Dermis blood vessel endothelial cell (primary cell): ENCODE measurements around the gene COL23A1. TPM values are rescaled to one million over a fixed set of nuclear protein-coding genes. Genes with fewer than 3 reads are reported as not detected.
A peak's percentile ranks its signal among the peaks of the same experiment; 100 is the strongest.
"Not testable (repeated sequence)": the region's sequence is repeated elsewhere in the genome, so short reads cannot be mapped to it uniquely, and the experiment has no call there.

ENCODE experiments used
- DNase-seq: peaks from one replicate; pipeline ENCODE4 v3.0.0; 2010
- total RNA-seq: library from RNA; depleted of rRNA; stranded (reverse); fragments of >200 nt; gene quantifications from 2 replicates; pipeline ENCODE4 v1.2.3, GENCODE V29; 2014

Gene COL23A1
- total RNA-seq, 1 donor from 2014 or later = 0.17 TPM

DNA sequence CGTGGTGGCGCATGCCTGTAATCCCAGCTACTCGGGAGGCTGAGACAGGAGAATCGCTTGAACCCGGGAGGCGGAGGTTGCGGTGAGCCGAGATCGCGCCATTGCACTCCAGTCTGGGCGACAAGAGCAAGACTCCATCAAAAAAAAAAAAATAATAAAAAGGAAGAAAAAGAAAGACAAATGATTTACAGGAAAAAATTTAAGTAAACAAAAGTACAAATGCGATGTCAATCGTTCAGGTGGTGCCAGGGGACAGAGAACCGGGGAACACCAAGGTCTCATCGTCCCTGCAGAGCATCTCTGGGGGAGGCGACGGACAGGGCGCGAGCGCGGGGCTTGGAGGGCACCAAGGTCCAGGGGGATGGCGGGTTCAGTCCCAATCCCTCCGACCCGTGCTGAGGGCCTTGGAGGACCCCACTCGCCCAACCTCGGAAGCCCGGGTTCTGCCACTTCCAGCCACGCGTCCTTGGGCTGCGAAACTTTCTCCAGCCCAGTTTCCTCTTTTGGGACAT is 386.5 kb downstream of the COL23A1 start:
- DNase-seq = no peak

DNA sequence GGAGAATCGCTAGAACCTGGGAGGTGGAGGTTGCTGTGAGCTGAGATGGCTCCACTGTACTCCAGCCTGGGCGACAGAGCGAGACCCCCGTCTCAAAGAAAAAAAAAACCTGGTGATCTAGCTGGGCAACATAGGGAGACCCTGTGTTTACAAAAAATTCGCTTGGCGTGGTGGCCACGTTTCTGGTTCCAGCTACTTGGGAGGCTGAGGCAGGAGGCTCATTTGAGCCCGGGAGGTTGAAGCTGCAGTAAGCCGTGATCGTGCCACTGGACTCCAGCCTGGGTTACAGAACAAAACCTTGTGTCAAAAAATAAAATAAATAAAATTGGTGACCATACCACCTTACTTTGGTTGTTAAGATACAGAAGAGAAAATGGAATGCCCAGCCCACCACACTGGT is 387.7 kb downstream of the COL23A1 start:
- no peak for DNase-seq

DNA sequence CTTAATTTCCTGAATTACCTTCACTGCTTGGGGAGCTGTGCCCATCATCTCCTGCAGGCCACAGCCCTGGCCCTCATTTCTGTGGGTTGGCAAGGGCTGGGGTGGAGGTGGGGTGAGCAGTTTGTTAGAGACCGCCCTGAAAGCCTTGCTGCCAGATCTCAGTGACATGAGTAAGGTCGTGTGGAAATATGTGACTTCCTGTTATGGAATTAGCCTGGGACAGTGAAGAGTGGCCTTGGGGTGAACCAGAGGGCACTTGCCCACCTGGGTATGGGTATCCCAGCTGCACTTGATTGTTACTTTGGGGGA is 388.3 kb downstream of the COL23A1 start:
- no peak for DNase-seq

DNA sequence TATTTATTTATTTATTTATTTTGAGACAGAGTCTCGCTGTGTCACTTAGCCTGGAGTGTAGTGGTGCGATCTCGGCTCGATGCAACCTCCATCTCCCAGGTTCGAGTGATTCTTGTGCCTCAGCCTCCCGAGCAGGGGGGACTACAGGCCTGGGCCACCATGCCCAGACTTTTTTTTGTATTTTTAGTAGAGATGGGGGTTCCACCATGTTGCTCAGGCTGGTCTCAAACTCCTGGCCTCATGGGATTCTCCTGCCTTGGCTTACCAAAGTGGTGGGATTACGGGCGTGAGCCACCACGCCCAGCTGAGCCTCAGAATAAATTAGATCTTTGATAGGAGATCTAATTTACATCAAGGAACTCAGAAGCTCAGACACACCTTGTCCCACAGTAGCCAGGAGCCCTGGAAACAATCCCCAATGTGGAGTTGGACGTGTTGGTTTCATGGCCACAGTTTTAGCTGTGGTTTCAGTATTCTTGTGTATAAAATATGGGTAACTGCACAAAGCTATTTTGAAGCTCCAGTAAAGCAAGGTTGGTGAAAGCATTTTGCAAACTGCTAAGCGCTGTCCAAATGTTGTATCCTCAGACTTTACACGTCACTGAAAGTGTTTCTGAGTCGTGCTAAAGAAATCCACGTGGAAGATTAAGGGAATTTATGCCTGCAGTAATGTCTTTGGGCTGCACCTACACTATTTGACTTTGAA is 388.8 kb downstream of the COL23A1 start:
- DNase-seq = no peak

DNA sequence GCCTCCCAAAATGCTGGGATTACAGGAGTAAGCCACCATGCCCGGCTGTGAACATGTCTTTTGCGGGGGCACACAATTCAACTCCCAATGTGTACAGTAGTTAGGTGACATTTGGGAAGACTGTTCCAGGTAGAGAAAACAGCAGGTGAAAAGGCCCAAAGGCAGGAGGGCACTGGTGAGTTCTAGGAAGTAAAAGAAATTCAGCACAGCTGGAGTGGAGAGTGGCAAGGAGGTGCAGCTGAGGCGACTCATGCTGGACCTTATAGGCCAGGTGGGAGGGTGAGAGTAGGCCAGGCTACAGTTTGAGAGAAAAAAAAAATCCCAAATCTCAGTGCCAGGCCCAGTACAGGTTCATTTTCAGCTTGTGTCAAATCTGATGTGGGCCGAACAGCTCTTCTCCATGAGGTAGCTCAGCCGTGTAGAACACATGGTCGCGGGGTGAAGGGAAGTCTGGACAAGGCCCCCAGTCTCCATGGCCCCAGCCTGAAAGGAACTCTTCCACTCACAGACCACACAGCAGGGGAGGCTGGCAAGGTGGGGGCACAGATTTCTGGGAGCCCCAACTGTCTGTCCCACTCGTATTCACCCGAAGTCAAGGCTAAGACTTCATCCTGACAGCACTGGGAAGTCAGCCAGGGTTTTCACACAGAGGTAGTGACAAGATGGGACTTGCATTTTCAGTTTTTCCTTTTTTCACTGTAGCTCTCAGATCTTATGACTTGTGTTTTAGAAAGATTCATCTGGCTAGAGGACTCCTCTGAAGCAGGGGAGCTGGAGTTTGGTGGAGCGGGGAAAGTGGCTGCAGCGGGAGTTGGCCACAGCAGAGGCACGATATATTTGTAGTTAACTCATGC is 390.4 kb downstream of the COL23A1 start:
- DNase-seq = no peak

DNA sequence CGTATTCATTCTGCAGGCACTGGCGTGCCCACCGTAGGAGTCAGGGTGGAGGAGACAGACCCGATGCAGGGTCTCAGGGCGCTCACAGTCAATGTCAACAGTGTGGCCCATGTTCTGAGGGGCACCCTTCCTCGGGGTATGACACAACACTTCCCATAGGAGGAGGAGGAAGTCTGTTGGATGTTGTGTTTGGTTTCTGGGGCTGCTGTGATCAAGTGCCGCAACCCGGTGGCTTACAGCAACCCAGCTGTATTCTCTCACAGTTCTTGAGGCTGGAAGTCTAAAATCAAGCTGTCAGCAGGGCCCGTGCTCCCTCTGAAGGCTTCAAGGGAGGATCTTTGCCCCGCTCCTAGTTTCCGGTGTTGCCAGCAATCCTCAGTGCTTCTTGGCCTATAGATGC is 391.5 kb downstream of the COL23A1 start:
- no peak for DNase-seq

DNA sequence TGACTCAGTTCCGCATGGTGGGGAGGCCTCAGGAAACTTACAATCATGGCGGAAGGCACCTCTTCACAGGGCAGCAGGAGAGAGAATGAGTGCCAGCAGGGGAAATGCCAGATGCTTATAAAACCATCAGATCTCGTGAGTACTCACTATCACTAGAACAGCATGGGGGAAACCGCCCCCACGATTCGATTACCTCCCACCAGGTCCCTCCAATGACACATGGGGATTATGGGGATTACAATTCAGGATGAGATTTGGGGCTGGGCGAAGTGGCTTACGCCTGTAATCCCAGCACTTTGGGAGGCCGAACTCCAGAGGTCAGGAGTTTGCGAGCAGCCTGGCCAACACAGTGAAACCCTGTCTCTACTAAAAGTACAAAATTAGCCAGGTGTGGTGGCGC is 392.0 kb downstream of the COL23A1 start:
- not testable (repeated sequence) for DNase-seq

DNA sequence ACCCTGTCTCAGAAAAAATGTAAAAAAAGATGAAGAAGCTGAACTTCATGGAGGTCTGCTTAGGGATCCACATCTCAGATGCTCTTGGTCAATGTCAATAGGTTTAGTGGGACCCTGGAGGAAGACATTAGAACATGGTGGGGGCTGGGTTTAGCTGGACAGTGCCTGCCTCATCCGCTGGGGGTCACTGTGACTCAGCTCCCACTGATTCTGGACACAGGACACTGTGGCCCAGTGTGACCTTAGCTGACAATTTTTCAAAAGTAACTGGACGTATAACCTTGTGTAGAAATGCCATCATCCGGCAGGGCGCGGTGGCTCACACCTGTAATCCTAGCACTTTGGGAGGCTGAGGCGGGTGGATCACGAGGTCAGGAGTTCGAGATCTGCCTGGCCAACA is 393.2 kb downstream of the COL23A1 start:
- DNase-seq = peak; percentile 34

DNA sequence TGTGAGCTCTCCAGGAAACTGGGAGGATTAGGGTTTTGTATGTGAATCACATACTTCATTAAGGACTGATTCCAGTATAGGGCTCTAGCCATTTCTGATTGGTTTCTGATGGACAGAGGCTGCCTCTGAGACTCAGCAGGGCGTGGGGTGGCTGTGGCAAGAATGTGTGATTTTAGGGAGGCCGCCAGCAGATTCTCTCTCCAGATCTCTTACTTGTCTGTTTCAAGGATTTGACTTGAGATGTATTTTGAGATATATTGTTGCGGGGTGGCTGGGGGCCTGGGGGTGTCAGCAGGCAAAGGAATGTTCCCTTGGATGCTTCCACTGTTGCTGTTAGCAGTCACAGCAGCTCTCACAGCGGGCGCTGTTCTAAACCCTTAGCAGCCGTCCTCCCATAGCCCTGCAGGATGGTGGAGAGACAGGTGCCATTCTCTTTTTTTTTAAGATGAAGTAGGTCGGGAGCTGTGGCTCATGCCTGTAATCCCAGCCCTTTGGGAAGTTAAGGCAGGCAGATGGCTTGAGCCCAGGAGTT is 393.8 kb downstream of the COL23A1 start:
- DNase-seq = no peak

DNA sequence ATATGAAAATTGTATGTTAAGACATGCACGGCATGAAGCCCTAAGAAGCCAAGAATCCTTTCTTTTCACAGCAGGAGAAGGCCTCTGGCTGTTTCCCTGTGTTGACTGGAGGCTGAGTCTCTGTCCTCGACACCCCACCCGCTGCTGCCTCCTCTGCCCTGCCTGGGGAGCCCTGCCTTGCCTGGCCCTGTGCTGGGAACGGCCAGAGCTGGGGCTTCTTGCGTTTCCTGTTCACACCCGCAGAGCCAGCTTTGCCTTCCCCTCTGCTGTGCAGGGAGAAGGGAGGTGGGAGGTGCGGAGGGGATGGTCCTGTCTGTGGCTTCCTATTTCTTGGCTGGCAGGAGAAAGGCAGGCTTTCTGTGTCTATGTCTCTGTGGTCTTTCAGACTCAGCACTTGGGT is 396.2 kb downstream of the COL23A1 start:
- DNase-seq = no peak

DNA sequence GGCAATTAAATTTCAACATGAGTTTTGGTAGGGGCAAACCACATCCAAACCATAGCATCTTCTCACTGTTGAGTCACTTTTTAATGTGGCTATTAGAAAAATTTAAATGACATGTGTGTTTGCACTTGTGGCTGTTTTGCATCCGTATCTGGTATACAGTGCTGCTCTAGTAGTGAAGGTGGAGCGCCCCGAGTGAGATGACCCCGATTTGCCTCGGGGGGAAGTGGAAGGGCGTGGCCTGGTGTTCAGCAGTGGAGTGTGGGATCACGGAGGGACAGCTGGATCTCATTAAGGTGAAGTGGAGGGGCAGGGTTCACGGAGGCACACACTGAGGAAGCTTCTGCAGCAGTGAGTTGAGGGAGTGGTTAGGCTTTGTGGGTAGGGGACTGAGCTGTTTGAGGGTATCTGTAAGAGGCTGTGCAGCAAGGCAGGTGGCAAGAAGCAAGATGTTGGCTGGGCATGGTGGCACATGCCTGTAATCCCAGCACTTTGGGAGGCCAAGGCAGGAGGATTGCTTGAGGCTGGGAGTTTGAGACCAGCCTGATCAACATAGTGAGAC is 396.9 kb downstream of the COL23A1 start:
- no peak for DNase-seq

DNA sequence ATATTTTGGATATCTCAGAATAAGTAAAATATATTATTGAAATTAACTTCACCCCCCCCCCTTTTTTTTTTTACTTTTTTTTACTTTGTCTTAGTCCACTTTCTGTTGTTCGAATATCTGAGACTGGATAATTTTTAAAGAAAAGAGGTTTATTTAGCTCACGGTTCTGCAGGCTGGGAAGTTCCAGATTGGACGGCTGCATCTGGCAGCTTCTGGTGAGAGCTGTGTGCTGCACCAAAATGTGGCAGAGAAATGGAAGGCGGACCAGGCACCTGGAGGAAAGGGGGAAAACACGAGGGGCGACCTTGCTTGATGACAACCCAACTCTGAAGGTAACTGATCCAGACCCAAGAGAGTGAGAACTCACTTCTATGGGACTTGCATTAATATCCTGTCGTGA is 397.4 kb downstream of the COL23A1 start:
- DNase-seq = no peak

DNA sequence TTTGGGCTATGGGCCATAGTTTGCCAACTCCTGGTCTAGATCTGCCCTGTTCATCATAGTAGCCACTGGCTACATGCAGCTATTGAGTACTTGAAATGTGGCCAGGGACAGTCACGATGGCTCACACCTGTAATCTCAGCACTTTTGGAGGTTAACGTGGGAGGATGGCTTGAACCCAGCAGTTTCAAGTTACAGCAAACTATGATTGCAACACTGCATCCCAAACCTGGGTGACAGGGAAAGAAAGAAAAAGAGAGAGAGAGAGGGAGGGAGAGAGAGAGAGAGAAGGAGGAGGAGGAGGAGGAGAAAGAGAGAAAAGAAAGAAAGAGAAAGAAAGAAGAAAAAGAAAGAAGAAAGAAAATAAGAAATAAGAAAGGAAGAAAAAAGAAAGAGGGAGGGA is 397.9 kb downstream of the COL23A1 start:
- no peak for DNase-seq

DNA sequence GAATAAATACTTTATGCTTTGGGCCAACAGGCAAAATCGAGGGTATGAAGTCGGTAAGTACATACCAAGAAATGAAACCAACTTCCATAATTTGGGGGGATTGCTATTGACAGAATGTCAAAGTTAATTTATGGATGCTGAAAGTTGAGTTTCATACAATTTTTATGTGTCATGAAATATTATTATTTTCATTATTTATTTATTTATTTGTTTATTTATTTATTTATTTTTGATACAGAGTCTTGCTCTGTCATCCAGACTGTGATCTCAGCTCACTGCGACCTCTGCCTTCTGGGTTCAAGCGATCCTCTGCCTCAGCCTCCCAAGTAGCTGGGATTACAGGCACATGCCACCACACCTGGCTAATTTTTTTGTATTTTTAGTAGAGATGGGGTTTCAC is 398.5 kb downstream of the COL23A1 start:
- no peak for DNase-seq

DNA sequence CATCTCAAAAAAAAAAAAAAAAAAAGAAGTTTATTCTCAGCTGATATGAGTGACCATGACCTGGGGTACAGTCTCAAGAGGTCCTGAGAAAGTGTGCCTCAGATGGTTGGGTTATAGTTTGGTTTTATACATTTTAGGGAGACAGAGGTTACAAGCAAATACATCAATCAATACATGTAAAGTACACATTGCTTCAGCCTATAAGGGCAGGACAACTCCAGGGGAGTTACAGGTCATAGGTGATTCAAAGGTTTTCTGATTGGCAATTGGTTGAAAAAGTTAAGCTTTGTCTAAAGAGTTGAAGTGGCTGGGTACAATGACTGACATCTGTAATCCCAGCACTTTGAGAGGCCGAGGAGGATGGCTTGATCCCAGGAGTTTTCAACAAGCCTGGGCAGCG is 400.8 kb downstream of the COL23A1 start:
- DNase-seq = no peak

Other genes starting within 250 kb of the COL23A1 start
- gene CLK4, start 36.7 kb upstream of the COL23A1 start, total RNA-seq = 18.2 and 26.7 TPM in 2 replicates
- gene ZNF354A, start 140.3 kb upstream of the COL23A1 start, total RNA-seq = 8.3 and 12.9 TPM in 2 replicates